ENCODE data around the gene KCNJ2.

- no peak for TF ChIP-seq CTCF (optimal IDR thresholded peaks at IDR 0.05 in 1 of 3, IDR thresholded peaks at IDR 0.05 in 1 of 3, conservative IDR thresholded peaks at IDR 0.05 in 1 of 3; ENCODE audit: extremely low read depth in 1 of 3, insufficient read depth in 2 of 3, low read length in 3 of 3)
- TF ChIP-seq EZH2 (IDR thresholded peaks at IDR 0.05; ENCODE audit: low read length), result no peak
Observed at GRCh38 chr17:70161519-70161918, 7.8 kb upstream of the KCNJ2 start.
